OCI-LY1 (cell line): ENCODE data around the gene CRY1.

Experiments used
- H2AFZ ChIP-seq: fragments of 200-600 bp; sonication (generic), shearing (Covaris generic); 2 replicates; pipeline ENCODE4 v1.6.0; 2014; ENCODE audit warnings: antibody characterized with exemption, mild to moderate bottlenecking, low read length
- H3F3A ChIP-seq: fragments of 200-600 bp; sonication (generic), shearing (Covaris generic); 2 replicates; pipeline ENCODE4 v1.6.0; 2014; ENCODE audit warnings: mild to moderate bottlenecking, antibody characterized with exemption, low read length, moderate library complexity; ENCODE audit not compliant: insufficient read depth
- H3K27ac ChIP-seq: fragments of 200-600 bp; sonication (generic); 2 replicates; pipeline ENCODE4 v1.5.1; 2014; ENCODE audit warnings: low read length, mixed run types, mild to moderate bottlenecking, low read depth; ENCODE audit not compliant: poor library complexity, severe bottlenecking
- H3K27me3 ChIP-seq: fragments of 200-600 bp; sonication (generic); 2 replicates; pipeline ENCODE4 v1.6.0; 2014; ENCODE audit warnings: antibody characterized with exemption, mild to moderate bottlenecking, low read length, moderate library complexity; ENCODE audit not compliant: insufficient read depth
- H3K36me3 ChIP-seq: fragments of 200-600 bp; sonication (generic); 2 replicates; pipeline ENCODE4 v1.6.1; 2014; ENCODE audit warnings: mild to moderate bottlenecking, antibody characterized with exemption, low read length, moderate library complexity, mixed read lengths; ENCODE audit not compliant: insufficient read depth
- H3K4me1 ChIP-seq: fragments of 200-600 bp; sonication (generic); 2 replicates; pipeline ENCODE4 v1.5.1; 2014; ENCODE audit warnings: mild to moderate bottlenecking, low read length, moderate library complexity; ENCODE audit not compliant: insufficient read depth, severe bottlenecking
- H3K4me2 ChIP-seq: fragments of 200-600 bp; sonication (generic), shearing (Covaris generic); 2 replicates; pipeline ENCODE4 v1.6.1; 2014; ENCODE audit warnings: low read length
- H3K4me3 ChIP-seq: fragments of 200-600 bp; sonication (generic); 2 replicates; pipeline ENCODE4 v1.5.1; 2014; ENCODE audit warnings: low read length, low read depth, mild to moderate bottlenecking, mixed read lengths; ENCODE audit not compliant: poor library complexity, severe bottlenecking
- H3K79me2 ChIP-seq: fragments of 200-600 bp; shearing (Covaris generic); 2 replicates; pipeline ENCODE4 v1.6.1; 2016; ENCODE audit warnings: mixed run types, low read length, mixed read lengths; ENCODE audit not compliant: insufficient read depth
- H3K9ac ChIP-seq: fragments of 200-600 bp; sonication (generic), shearing (Covaris generic); 2 replicates; pipeline ENCODE4 v1.6.1; 2014; ENCODE audit warnings: mild to moderate bottlenecking, low read length, mixed read lengths
- H3K9me2 ChIP-seq: fragments of 200-600 bp; sonication (generic), shearing (Covaris generic); 2 replicates; pipeline ENCODE4 v1.6.1; 2014; ENCODE audit warnings: low read depth, mild to moderate bottlenecking, low read length, mixed read lengths
- H3K9me3 ChIP-seq: fragments of 200-600 bp; shearing (Covaris generic); 2 replicates; pipeline ENCODE4 v1.6.1; 2014; ENCODE audit warnings: low read length, mixed read lengths
- H4K20me1 ChIP-seq: fragments of 200-600 bp; sonication (generic), shearing (Covaris generic); 2 replicates; pipeline ENCODE4 v1.6.0; 2016; ENCODE audit warnings: mild to moderate bottlenecking, low read length; ENCODE audit not compliant: insufficient read depth
- CTCF ChIP-seq: fragments of 200-600 bp; sonication (generic), shearing (Covaris generic); IDR thresholded peaks from 2 replicates; pipeline ENCODE4 v1.5.1; 2017; ENCODE audit warnings: mild to moderate bottlenecking, antibody characterized with exemption, low read length, moderate library complexity, mixed read lengths
- EZH2 ChIP-seq: fragments of 200-600 bp; sonication (generic), shearing (Covaris generic); IDR thresholded peaks from 2 replicates; pipeline ENCODE4 v1.8.0; 2017; ENCODE audit warnings: borderline replicate concordance, mixed run types, mild to moderate bottlenecking, antibody characterized with exemption, low read length, moderate library complexity, mixed read lengths

Gene CRY1

GRCh38 chr12:107091381-107091780 is 2.0 kb downstream of the CRY1 start:
- H3K4me3 ChIP-seq: no peak overlapping the region

GRCh38 chr12:107090711-107091110 is 2.6 kb downstream of the CRY1 start:
- Histone ChIP-seq H2AFZ (no peak overlapping the region), H3K9me3 (no peaks in the 10 kb centered on the region), H3K27me3 (no peaks in the 10 kb centered on the region), H3K4me1 (no peaks in the 10 kb centered on the region), H3K4me3 (no peak overlapping the region), H3K79me2 (no peaks in the 10 kb centered on the region), H3K36me3 (no peaks in the 10 kb centered on the region), H3K4me2 (no peak overlapping the region), H4K20me1 (no peaks in the 10 kb centered on the region), H3K9ac (no peak overlapping the region), H3K9me2 (no peaks in the 10 kb centered on the region), H3K27ac (no peak overlapping the region), H3F3A (no peaks in the 10 kb centered on the region)
- TF ChIP-seq EZH2 (no peak), CTCF (no peak)

More at GRCh38 chr12:107091381-107091780, 2.0 kb downstream of the CRY1 start:
- Histone ChIP-seq H3K27ac (no peak overlapping the region), H3K9me3 (no peaks in the 10 kb centered on the region), H3K79me2 (no peaks in the 10 kb centered on the region), H3K9ac (no peak overlapping the region), H3F3A (no peaks in the 10 kb centered on the region), H4K20me1 (no peaks in the 10 kb centered on the region), H3K9me2 (no peaks in the 10 kb centered on the region), H2AFZ (no peak overlapping the region), H3K36me3 (no peaks in the 10 kb centered on the region), H3K27me3 (no peaks in the 10 kb centered on the region), H3K4me2 (no peak overlapping the region), H3K4me1 (no peaks in the 10 kb centered on the region)
- TF ChIP-seq EZH2 (no peak), CTCF (no peak)

- Histone ChIP-seq H3K4me2 (no peak overlapping the region), H3K36me3 (no peaks in the 10 kb centered on the region), H3K4me3 (no peak overlapping the region), H4K20me1 (no peaks in the 10 kb centered on the region), H3K79me2 (no peaks in the 10 kb centered on the region), H3K9me2 (no peaks in the 10 kb centered on the region), H3K4me1 (no peaks in the 10 kb centered on the region), H3K27ac (no peak overlapping the region), H3K9me3 (no peaks in the 10 kb centered on the region), H3K27me3 (no peaks in the 10 kb centered on the region), H3K9ac (no peak overlapping the region), H3F3A (no peaks in the 10 kb centered on the region), H2AFZ (no peak overlapping the region)
- TF ChIP-seq EZH2 (no peak), CTCF (no peak)
These were observed 4.4 kb downstream of the CRY1 start for GRCh38 chr12:107088912-107089311.
